Activated CD4-positive, alpha-beta memory T cell treated with anti-CD3 and anti-CD28 coated beads for 36 hours (primary cell): Measurements from ENCODE around the gene CD2. TPM values are rescaled to one million over a fixed set of nuclear protein-coding genes. Genes with fewer than 3 reads are reported as not detected.

Experiments used
- CTCF ChIA-PET: fragments of 350-600 bp; sonication (Branson Sonifier 250); formaldehyde crosslinking; loops from one replicate; lab custom pipeline; 2021; ENCODE audit warnings: antibody characterized with exemption, inconsistent platforms; lab: Charles Lee
- POLR2A ChIA-PET: fragments of 350-600 bp; sonication (Branson Sonifier 250); formaldehyde crosslinking; loops from one replicate; lab custom pipeline; 2021; ENCODE audit warnings: antibody characterized with exemption; lab: Charles Lee
- DNase-seq: peaks from one replicate; pipeline ENCODE4 v3.0.0-alpha.2; 2020
- H3K27ac Mint-ChIP-seq: one replicate; pipeline ENCODE4 v1.8.0; 2021; ENCODE audit warnings: mixed read lengths
- H3K27me3 Mint-ChIP-seq: one replicate; pipeline ENCODE4 v1.8.0; 2021; ENCODE audit warnings: mixed read lengths
- H3K36me3 Mint-ChIP-seq: one replicate; pipeline ENCODE4 v1.8.0; 2021; ENCODE audit warnings: mixed read lengths
- H3K4me1 Mint-ChIP-seq: one replicate; pipeline ENCODE4 v1.8.0; 2021; ENCODE audit warnings: low read depth, mixed read lengths
- H3K4me3 Mint-ChIP-seq: one replicate; pipeline ENCODE4 v1.8.0; 2021; ENCODE audit warnings: mild to moderate bottlenecking, mixed read lengths
- H3K9me3 Mint-ChIP-seq: one replicate; pipeline ENCODE4 v1.8.0; 2021; ENCODE audit warnings: mixed read lengths
- intact Hi-C: fragments of 100-400 bp; cut with micrococcal nuclease; formaldehyde crosslinking; loops from one replicate; pipeline ENCODE4 v1.15.1; 2023
- total RNA-seq, 2 experiments: library from RNA; stranded (reverse); gene quantifications; one replicate each; pipeline ENCODE4 v1.2.3, GENCODE V29; 2021

The CD2 gene
- 100 to 1,000 TPM; 335 to 355 TPM for total RNA-seq

GRCh38 chr1:116754198-116754977 lies at the start of gene CD2:
TSS of gene CD2 (plus strand) at chr1:116754430. CDS start at chr1:116754493, 63 bp downstream.
- CTCF ChIA-PET: interaction anchor here (0.6 to 6.8 kb wide), 14 partner anchors 9 to 306 kb away, joined by 3 to 60 read pairs (median 4); partner anchors contain the start of gene TTF2

GRCh38 chr1:116706123-116706522 lies 48.1 kb upstream of the CD2 start:
- ChIA-PET CTCF (no interaction called here), POLR2A (no interaction called here)
- intact Hi-C loops: no loop called here
- Mint-ChIP-seq H3K27ac (no peak overlapping the region), H3K4me3 (no peak overlapping the region), H3K36me3 (no peaks in the 10 kb centered on the region), H3K4me1 (peaks cover under 1% of the 10 kb centered on the region), H3K9me3 (no peaks in the 10 kb centered on the region), H3K27me3 (peaks cover 7% of the 10 kb centered on the region)
- DNase-seq: no peak

More at GRCh38 chr1:116754198-116754977, at the start of gene CD2:
- H3K36me3 Mint-ChIP-seq: peaks cover 72% of the 10 kb centered on the region
- POLR2A ChIA-PET: interaction anchor here (0.6 to 19.5 kb wide), 13 partner anchors 13 to 378 kb away, joined by 3 to 803 read pairs (median 9); partner anchors contain the start of gene TTF2
- H3K4me1 Mint-ChIP-seq: peaks cover 40% of the 10 kb centered on the region
- intact Hi-C loops: loop anchor here (1.0 kb wide), 4 partner anchors 10 to 54 kb away; no protein-coding TSS in a partner anchor
- peak within 1 kb of the TSS; percentile 99 for H3K27ac Mint-ChIP-seq
- peaks cover 9% of the 10 kb centered on the region for H3K9me3 Mint-ChIP-seq
- H3K27me3 Mint-ChIP-seq: no peaks in the 10 kb centered on the region
- peak; percentile 78 for DNase-seq
- peak within 1 kb of the TSS; percentile 99 for H3K4me3 Mint-ChIP-seq

- ChIA-PET POLR2A (no interaction called here), CTCF (no interaction called here)
- intact Hi-C loops: no loop called here
Observed at GRCh38 chr1:116706841-116707240, 47.4 kb upstream of the CD2 start.

GRCh38 chr1:116708255-116708900 lies 45.9 kb upstream of the CD2 start:
- no peak for DNase-seq
- peaks cover 9% of the 10 kb centered on the region for H3K4me1 Mint-ChIP-seq
- ChIA-PET POLR2A (no interaction called here), CTCF (interaction anchor here (2.1 kb wide), 1 partner anchor 36 kb away, joined by 6 read pairs; no protein-coding TSS in a partner anchor)
- no peak overlapping the region for H3K27ac Mint-ChIP-seq
- peaks cover 7% of the 10 kb centered on the region for H3K27me3 Mint-ChIP-seq
- H3K4me3 Mint-ChIP-seq: no peak overlapping the region
- no peaks in the 10 kb centered on the region for H3K9me3 Mint-ChIP-seq
- intact Hi-C loops: no loop called here
- no peaks in the 10 kb centered on the region for H3K36me3 Mint-ChIP-seq

More at GRCh38 chr1:116706841-116707240, 47.4 kb upstream of the CD2 start:
- H3K4me1 Mint-ChIP-seq: peaks cover 3% of the 10 kb centered on the region
- no peak overlapping the region for H3K27ac Mint-ChIP-seq
- no peaks in the 10 kb centered on the region for H3K9me3 Mint-ChIP-seq
- DNase-seq: no peak
- no peaks in the 10 kb centered on the region for H3K36me3 Mint-ChIP-seq
- no peak overlapping the region for H3K4me3 Mint-ChIP-seq
- peaks cover 7% of the 10 kb centered on the region for H3K27me3 Mint-ChIP-seq

- Mint-ChIP-seq H3K27ac (no peak overlapping the region), H3K4me1 (peaks cover 9% of the 10 kb centered on the region), H3K9me3 (no peaks in the 10 kb centered on the region), H3K27me3 (peaks cover 7% of the 10 kb centered on the region), H3K36me3 (no peaks in the 10 kb centered on the region), H3K4me3 (no peak overlapping the region)
- DNase-seq: no peak
- intact Hi-C loops: no loop called here
- CTCF ChIA-PET: interaction anchor here (0.8 to 2.1 kb wide), 3 partner anchors 13 to 37 kb away, joined by 3 to 6 read pairs (median 4); no protein-coding TSS in a partner anchor
- POLR2A ChIA-PET: no interaction called here
Observed at GRCh38 chr1:116709666-116710167, 44.5 kb upstream of the CD2 start.

GRCh38 chr1:116710420-116711262 lies 43.6 kb upstream of the CD2 start:
- Mint-ChIP-seq H3K4me3 (no peak overlapping the region), H3K36me3 (no peaks in the 10 kb centered on the region), H3K4me1 (peaks cover 9% of the 10 kb centered on the region), H3K27ac (no peak overlapping the region), H3K9me3 (no peaks in the 10 kb centered on the region), H3K27me3 (peaks cover 7% of the 10 kb centered on the region)
- ChIA-PET CTCF (interaction anchor here (1.4 to 2.1 kb wide), 2 partner anchors 14 to 38 kb away, joined by 4 to 6 read pairs; no protein-coding TSS in a partner anchor), POLR2A (no interaction called here)
- intact Hi-C loops: no loop called here
- DNase-seq: no peak

GRCh38 chr1:116711263-116711840 lies 42.9 kb upstream of the CD2 start:
- Mint-ChIP-seq H3K4me1 (peaks cover 9% of the 10 kb centered on the region), H3K27ac (no peak overlapping the region), H3K36me3 (no peaks in the 10 kb centered on the region), H3K27me3 (peaks cover 7% of the 10 kb centered on the region), H3K4me3 (no peak overlapping the region), H3K9me3 (no peaks in the 10 kb centered on the region)
- CTCF ChIA-PET: interaction anchor here (1.0 kb wide), 1 partner anchor 26 kb away, joined by 3 read pairs; no protein-coding TSS in a partner anchor
- intact Hi-C loops: no loop called here
- POLR2A ChIA-PET: no interaction called here
- DNase-seq: peak; percentile 56

GRCh38 chr1:116712510-116712909 lies 41.7 kb upstream of the CD2 start:
- Mint-ChIP-seq H3K9me3 (no peaks in the 10 kb centered on the region), H3K27ac (no peak overlapping the region), H3K4me1 (peaks cover 9% of the 10 kb centered on the region), H3K4me3 (no peak overlapping the region), H3K36me3 (no peaks in the 10 kb centered on the region), H3K27me3 (peaks cover 7% of the 10 kb centered on the region)
- intact Hi-C loops: no loop called here
- peak; percentile 20 for DNase-seq
- CTCF ChIA-PET: interaction anchor here (2.0 kb wide), 1 partner anchor 40 kb away, joined by 8 read pairs; no protein-coding TSS in a partner anchor
- POLR2A ChIA-PET: no interaction called here

- Mint-ChIP-seq H3K27me3 (peaks cover 4% of the 10 kb centered on the region), H3K9me3 (no peaks in the 10 kb centered on the region), H3K4me1 (peaks cover 9% of the 10 kb centered on the region), H3K36me3 (no peaks in the 10 kb centered on the region), H3K27ac (no peak overlapping the region), H3K4me3 (no peak overlapping the region)
- intact Hi-C loops: no loop called here
- ChIA-PET POLR2A (no interaction called here), CTCF (interaction anchor here (1.0 to 2.0 kb wide), 2 partner anchors 12 to 41 kb away, joined by 3 to 8 read pairs; no protein-coding TSS in a partner anchor)
- no peak for DNase-seq
Observed at GRCh38 chr1:116713474-116713873, 40.8 kb upstream of the CD2 start.

- no peak overlapping the region for H3K27ac Mint-ChIP-seq
- H3K36me3 Mint-ChIP-seq: no peaks in the 10 kb centered on the region
- H3K9me3 Mint-ChIP-seq: no peaks in the 10 kb centered on the region
- ChIA-PET POLR2A (no interaction called here), CTCF (interaction anchor here (1.0 kb wide), 1 partner anchor 8 kb away, joined by 5 read pairs; no protein-coding TSS in a partner anchor)
- H3K4me1 Mint-ChIP-seq: peaks cover 6% of the 10 kb centered on the region
- no peak overlapping the region for H3K4me3 Mint-ChIP-seq
- no peaks in the 10 kb centered on the region for H3K27me3 Mint-ChIP-seq
- intact Hi-C loops: no loop called here
- DNase-seq: no peak
Observed at GRCh38 chr1:116716391-116716790, 37.8 kb upstream of the CD2 start.

- Mint-ChIP-seq H3K9me3 (no peaks in the 10 kb centered on the region), H3K4me3 (no peak overlapping the region), H3K27me3 (no peaks in the 10 kb centered on the region), H3K36me3 (no peaks in the 10 kb centered on the region), H3K27ac (no peak overlapping the region), H3K4me1 (peaks cover 5% of the 10 kb centered on the region)
- ChIA-PET CTCF (interaction anchor here (0.6 kb wide), 1 partner anchor 24 kb away, joined by 3 read pairs; no protein-coding TSS in a partner anchor), POLR2A (no interaction called here)
- DNase-seq: no peak
- intact Hi-C loops: no loop called here
Observed at GRCh38 chr1:116717318-116717717, 36.9 kb upstream of the CD2 start.
